ENCODE data around the gene PCARE.
"Not testable (repeated sequence)": the region's sequence is repeated elsewhere in the genome, so short reads cannot be mapped to it uniquely, and the experiment has no call there.

PCARE gene

GRCh38 chr2:29090311-29090710 lies 16.0 kb upstream of the PCARE start:
- not testable (repeated sequence) for DNase-seq

- DNase-seq: no peak
These were observed 10.2 kb upstream of the PCARE start for GRCh38 chr2:29084554-29084953.

- DNase-seq: no peak
These were observed 8.6 kb upstream of the PCARE start for GRCh38 chr2:29082804-29083495.

- no peak for DNase-seq
These were observed 6.8 kb upstream of the PCARE start for GRCh38 chr2:29080886-29081743.

GRCh38 chr2:29079887-29080286 lies 5.6 kb upstream of the PCARE start:
- DNase-seq: no peak

- DNase-seq: no peak
These were observed 1.8 kb upstream of the PCARE start for GRCh38 chr2:29075894-29076705.

GRCh38 chr2:29073933-29074332 lies 390 bp downstream of the PCARE start:
- peak in 1 of 2 experiments; percentile 35 for DNase-seq

- DNase-seq: peak; percentile 27 to 65
These were observed 1.2 kb downstream of the PCARE start for GRCh38 chr2:29072971-29073725.

GRCh38 chr2:29072251-29072650 lies 2.1 kb downstream of the PCARE start:
- no peak for DNase-seq

GRCh38 chr2:29071032-29071975 lies 3.0 kb downstream of the PCARE start:
- no peak for DNase-seq

GRCh38 chr2:29070526-29070925 lies 3.8 kb downstream of the PCARE start:
- no peak for DNase-seq

GRCh38 chr2:29068513-29068912 lies 5.8 kb downstream of the PCARE start:
- DNase-seq: no peak

GRCh38 chr2:29066997-29067605 lies 7.2 kb downstream of the PCARE start:
- DNase-seq: no peak

- DNase-seq: no peak
These were observed 8.0 kb downstream of the PCARE start for GRCh38 chr2:29066271-29066860.

- DNase-seq: no peak
These were observed 9.1 kb downstream of the PCARE start for GRCh38 chr2:29065068-29065811.

- no peak for DNase-seq
These were observed 9.6 kb downstream of the PCARE start for GRCh38 chr2:29064746-29065067.

GRCh38 chr2:29064346-29064715 lies 10.0 kb downstream of the PCARE start:
- DNase-seq: no peak

- no peak for DNase-seq
These were observed 10.5 kb downstream of the PCARE start for GRCh38 chr2:29063646-29064345.

- no peak for DNase-seq
These were observed 11.3 kb downstream of the PCARE start for GRCh38 chr2:29063056-29063455.

Measured in NCI-H524 (cell line).